HG03196 (cell line): Measurements from ENCODE around the gene KLK11.
"Not testable (repeated sequence)": the region's sequence is repeated elsewhere in the genome, so short reads cannot be mapped to it uniquely, and the experiment has no call there.

ENCODE experiments used
- ATAC-seq: cut with Tn5 transposase; IDR thresholded peaks from one replicate; pipeline ENCODE4 v1.9.1; 2021; ENCODE audit not compliant: unreplicated experiment

The KLK11 gene

GRCh38 chr19:51006406-51006805 lies 20.0 kb downstream of the KLK11 start:
- no peak for ATAC-seq

DNA sequence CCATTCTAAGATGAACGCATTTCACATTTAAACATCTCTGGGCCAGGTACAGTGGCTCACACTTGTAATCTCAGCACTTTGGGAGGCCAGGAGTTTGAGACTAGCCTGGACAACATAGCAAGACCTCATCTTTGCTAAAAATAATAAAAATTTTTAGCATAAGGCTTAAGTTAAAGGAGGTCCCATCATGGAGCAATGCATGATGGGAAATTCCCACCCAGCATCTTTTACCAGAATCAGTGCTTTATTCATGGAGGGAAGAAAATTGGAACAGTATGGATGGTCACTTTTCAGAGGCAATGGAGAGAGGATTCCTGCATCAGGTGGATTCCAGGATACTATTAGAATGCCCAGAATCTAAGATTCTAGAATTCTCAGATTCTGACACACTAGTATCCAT lies 21.2 kb downstream of the KLK11 start:
- ATAC-seq = no peak

- ATAC-seq = no peak
Measured at GRCh38 chr19:51003316-51003715, 23.1 kb downstream of the KLK11 start.

DNA sequence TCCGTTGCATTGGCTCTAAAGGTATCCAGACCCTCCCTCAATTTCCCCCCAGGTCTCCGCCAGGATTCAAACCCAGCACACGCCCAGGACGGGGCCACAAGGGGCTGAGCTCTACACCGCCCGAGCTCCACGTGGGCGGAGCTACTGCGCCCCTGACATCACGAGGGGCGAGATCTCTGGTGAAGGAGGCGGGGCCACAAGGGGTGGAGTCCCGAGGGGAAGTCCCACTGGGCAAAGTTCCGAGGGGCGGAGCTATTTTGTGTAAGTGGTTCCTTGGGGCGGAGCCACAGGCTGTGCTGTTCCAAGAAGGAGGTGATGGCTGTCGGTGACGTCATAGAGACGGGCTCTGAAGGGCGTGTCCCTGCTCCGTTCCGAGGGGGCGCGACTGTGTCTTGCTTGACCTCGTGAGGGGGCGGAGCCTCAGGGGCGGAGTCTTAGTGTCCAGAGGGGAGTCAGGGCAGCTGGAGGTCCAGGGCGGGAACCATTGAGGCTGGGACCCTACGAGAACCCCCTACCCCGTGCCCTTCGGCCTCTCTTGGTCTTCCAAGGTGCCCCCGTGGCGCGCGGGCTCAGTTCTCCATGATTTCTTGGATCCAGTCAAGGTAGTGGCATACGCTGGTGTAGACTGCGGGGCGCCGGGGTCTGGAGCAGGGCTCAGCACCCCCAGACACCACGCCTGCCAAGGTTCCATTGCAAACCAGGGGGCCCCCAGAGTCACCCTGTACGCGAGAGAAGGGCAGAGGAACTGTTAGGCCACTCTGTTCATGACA lies 23.7 kb downstream of the KLK11 start:
- ATAC-seq = no peak

GRCh38 chr19:51002089-51002532 lies 24.3 kb downstream of the KLK11 start:
- ATAC-seq = no peak

DNA sequence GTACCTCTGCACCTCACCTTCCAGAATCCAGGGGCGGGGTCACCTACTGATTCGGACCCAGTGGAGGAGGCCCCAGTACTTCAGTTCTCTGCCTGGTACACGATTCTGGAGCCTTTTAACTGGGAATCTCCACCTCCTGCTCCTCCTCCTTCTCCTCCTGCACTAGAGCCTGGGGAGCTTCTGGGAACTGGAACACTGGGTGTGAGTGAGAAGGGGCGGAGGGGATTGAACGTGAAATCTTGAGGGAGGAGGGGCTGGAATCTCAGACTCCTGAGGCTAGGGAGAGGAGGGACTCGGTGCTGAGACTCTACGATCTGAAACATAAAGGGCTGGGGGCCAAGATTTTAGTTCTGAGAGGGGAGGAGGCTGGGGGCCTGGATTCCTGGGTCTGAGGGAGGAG lies 24.9 kb downstream of the KLK11 start, which contains the start of gene KLK8:
KLK8 (minus strand) TSS at position 90 of the 400 bp plus-strand sequence. CDS start 437 bp downstream, outside the sequence.
- ATAC-seq = no peak

- no peak for ATAC-seq
Measured at GRCh38 chr19:51000981-51001380, 25.4 kb downstream of the KLK11 start.

DNA sequence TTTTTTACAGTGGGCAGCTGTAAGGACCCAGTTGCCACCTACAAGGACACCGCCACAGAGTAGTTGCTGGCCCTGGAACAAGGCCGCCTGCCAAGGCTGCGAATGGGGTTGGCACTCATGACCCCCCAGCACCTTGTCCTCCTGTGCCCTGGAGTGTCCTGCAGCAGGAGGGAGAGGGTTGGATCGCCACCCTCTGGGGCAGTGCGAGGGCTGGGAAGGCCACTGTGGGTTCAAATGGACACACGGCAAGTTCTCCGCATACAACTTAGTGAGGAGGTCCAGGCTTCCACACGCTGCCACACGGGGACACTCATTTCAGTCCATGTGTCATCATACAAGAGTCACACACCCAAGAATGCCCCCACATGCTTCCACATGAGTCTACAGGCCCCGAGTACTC lies 26.0 kb downstream of the KLK11 start:
- no peak for ATAC-seq

- no peak for ATAC-seq
Measured at GRCh38 chr19:50998686-50999085, 27.7 kb downstream of the KLK11 start.

DNA sequence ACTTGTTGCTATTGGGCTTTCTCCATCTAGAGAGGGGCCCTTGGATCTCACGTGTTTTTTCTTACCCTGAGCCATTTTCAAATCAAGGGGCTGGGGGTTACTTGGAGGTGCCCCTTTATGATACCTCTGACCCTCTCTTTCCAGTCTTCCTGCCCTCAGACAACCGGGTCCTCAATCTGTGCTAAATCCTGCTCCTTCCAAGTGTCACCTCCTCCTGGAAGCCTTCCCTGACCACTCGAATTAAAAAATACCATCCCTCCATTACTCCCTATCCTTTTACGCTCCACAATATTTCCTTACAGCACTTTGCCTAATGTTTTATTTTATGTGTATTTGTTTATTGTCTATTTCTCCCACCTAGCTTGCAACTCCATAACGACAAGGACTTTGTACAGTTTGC lies 28.4 kb downstream of the KLK11 start:
- ATAC-seq = no peak

DNA sequence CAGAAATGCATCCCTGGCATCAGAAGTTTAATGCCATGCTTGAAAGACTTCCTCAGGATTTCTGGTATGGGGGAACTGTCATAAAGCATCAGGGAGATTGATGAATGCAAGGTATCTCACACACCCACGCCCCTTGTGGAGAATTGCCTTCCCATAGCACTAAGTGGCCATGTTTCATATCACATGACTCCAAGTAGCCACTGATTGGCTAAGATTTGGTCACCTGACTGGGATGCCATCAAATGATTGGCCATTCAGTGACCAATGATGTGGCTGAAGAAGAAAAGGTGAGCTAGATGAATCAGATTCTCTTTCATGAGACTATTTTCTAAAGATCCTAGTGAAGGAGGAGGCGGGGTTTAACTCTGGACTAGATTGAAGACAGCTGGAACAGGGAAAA lies 32.3 kb downstream of the KLK11 start:
- no peak for ATAC-seq

DNA sequence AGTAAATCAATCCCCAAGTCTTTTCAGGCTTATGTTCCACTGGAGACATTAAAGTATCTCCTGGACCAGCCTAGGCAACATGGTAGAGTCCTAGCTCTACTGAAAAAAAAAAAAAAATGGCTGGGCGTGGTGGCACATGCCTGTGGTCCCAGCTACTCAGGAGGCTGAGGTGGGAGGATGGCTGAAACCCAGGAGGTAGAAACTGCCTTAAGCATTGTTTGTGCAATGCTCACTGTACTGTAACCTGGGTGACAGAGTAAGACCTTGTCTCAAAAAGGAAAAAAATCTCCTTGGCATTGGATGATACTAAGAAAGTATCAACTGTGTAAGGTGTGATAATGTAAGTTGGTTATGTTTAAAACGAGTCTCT lies 33.8 kb downstream of the KLK11 start:
- ATAC-seq = no peak

DNA sequence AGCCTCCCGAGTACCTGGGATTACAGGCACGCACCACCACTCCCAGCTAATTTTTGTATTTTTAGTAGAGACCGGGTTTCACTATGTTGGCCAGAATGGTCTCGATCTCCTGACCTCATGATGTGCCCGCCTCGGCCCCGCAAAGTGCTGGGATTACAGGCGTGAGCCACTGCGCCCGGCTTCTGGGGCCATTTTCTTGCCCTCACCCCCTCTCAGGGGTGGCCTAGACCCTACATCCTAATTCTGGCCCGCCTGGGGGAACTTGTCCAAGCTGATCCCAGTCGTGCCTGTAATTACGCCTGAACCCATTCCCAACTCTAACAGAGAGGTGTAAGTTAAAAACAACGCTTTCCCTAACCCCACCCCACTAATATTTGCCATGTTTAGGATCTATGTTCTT lies 42.0 kb downstream of the KLK11 start:
- not testable (repeated sequence) for ATAC-seq

GRCh38 chr19:50983625-50984292 lies 42.7 kb downstream of the KLK11 start, which contains the start of gene KLK7:
TSS of gene KLK7 (minus strand) at chr19:50983917. CDS start at chr19:50982399, 1,518 bp downstream.
- ATAC-seq = no peak

GRCh38 chr19:50982186-50982585 lies 44.2 kb downstream of the KLK11 start:
- ATAC-seq = no peak

DNA sequence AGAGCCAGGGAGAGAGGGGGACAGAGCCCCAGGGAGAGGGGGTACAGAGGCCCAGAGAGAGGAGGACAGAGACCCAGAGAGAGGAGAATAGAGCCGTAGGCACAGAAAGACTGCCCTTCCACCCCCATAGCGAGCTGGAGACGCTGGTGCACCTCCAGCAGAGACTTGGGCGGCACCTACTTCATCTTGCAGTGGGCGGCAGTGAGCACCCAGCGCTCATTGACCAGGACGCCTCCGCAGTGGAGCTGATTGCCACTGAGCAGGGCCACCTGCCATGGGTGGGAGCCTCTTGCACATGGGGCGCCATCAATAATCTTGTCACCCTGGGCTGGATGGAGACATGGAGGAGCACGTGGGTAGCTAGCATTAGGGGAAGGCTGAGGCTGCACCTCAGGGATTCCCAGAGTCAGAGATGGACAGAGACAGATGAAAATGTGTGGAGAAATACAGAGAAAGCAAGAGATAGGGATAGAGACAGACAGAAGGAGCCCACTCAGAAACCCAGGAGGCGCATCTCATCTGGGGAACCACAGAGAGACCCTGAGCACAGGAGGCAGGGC lies 44.7 kb downstream of the KLK11 start:
- no peak for ATAC-seq

DNA sequence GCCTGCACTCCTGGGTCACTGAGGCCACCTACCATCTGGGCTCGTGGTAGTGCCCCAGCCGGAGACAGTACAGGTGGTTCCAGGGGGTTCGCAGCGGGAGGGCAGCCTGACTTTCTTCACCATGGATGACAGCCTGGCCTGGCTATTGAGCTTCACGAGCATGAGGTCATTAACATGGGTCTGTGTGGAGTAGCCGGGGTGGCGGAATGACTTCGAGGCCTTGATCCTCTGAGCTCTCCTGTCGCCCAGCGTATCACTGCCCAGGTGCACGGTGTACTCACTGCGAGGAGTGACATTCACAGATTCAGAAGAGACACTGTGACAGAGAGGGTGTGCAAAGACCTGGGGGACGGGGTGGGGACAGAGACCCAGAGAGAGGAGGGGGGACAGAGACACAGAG lies 46.2 kb downstream of the KLK11 start:
- no peak for ATAC-seq

DNA sequence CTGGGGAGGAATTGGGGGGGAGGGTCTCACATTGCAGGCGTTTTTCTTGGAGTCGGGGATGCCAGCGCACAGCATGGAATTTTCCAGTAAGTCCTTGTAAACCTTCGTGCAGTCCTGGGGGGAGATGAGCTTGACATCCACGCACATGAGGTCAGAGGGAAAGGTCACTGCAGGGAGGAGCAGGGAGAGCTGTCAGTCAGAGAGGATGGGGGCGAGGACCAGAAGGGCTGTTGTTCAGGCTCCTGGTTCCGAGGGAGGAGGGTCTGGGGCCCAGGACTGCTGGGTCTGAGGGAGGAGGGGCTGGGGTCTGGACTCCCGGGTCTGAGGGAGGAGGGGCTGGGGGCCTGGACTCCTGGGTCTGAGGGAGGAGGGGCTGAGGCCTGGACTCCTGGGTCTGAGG lies 46.7 kb downstream of the KLK11 start:
- no peak for ATAC-seq

DNA sequence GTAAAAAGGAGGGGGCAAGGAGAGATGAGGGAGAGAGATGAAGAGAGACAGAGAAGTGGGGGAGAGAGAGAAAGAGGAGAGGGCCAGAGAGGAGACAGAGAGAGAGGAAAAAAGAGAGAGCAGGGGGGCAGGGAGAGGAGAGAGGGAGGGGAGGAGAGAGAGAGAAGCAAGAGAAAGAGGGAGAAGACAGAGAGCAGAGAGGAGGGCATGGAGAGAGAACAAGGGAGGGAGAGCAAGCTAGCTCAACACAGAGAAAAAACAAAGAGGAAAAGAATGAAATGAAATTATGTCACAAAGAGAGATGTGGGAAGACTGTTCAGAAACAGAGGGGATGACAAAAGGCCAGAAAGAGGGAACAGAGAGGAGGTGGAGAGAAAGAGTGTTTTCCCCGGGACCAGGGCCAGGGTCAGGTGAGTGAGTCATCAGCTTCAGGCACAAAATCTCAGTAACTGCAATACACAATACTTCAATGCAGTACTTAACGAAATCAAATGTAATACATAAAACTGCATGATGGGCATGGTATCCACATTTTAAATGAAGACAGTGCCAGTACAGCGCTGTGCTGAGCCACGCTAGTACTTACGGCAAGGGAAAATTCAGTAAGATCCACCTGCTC lies 47.5 kb downstream of the KLK11 start:
- no peak for ATAC-seq

DNA sequence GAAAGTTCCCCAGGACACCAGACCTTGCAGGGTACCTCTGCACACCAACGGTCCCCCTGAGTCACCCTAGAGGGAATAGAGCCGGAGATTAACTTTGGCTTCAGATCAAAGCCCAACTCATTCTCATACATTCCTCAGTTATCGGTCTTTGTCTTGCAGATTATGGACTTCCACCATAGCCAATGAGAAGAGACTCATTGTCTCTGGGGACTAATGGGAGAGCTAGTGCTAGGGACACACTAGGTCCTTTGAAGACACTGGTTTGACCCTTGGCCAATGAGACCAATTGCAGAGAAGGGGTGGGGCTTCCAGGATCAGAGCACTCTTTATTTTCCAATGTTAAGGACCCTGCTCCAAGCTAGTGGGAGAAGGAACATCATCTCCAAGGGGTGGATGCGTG lies 48.8 kb downstream of the KLK11 start:
- no peak for ATAC-seq

- ATAC-seq = no peak
Measured at GRCh38 chr19:50975766-50976165, 50.6 kb downstream of the KLK11 start.
